Activated B cell treated with CpG ODN at 0.5 μM for 24 hours (primary cell): Measurements from ENCODE around the gene QSOX2. TPM values are rescaled to one million over a fixed set of nuclear protein-coding genes. Genes with fewer than 3 reads are reported as not detected.

Experiments
- ATAC-seq: fragments of 200-7000 bp; cut with Tn5 transposase; one replicate; pipeline ENCODE4 v1.10.0; 2021; ENCODE audit warnings: low read depth, mild to moderate bottlenecking, moderate library complexity
- CTCF ChIA-PET: fragments of 350-600 bp; sonication (Branson Sonifier 250); formaldehyde crosslinking; loops from one replicate; lab custom pipeline; 2021; ENCODE audit warnings: antibody characterized with exemption; lab: Charles Lee
- POLR2A ChIA-PET: fragments of 350-600 bp; sonication (Branson Sonifier 250); formaldehyde crosslinking; loops from one replicate; lab custom pipeline; 2021; ENCODE audit warnings: antibody characterized with exemption; lab: Charles Lee
- DNase-seq: peaks from one replicate; pipeline ENCODE4 v3.0.0; 2022
- H3K27ac Mint-ChIP-seq: one replicate; pipeline ENCODE4 v1.8.0; 2020; ENCODE audit warnings: mixed read lengths
- H3K27me3 Mint-ChIP-seq: one replicate; pipeline ENCODE4 v1.8.0; 2021; ENCODE audit warnings: mixed read lengths
- H3K36me3 Mint-ChIP-seq: one replicate; pipeline ENCODE4 v1.8.0; 2021; ENCODE audit warnings: low read depth, mixed read lengths
- H3K4me1 Mint-ChIP-seq: one replicate; pipeline ENCODE4 v1.8.0; 2021; ENCODE audit warnings: mixed read lengths
- H3K4me3 Mint-ChIP-seq: one replicate; pipeline ENCODE4 v1.8.0; 2020; ENCODE audit warnings: mild to moderate bottlenecking, mixed read lengths
- H3K9me3 Mint-ChIP-seq: one replicate; pipeline ENCODE4 v1.8.0; 2020; ENCODE audit warnings: mixed read lengths
- CTCF ChIP-seq: fragments of 200-600 bp; IDR thresholded peaks from one replicate; pipeline ENCODE4 v1.8.0; 2022; ENCODE audit warnings: antibody characterized with exemption, mild to moderate bottlenecking
- intact Hi-C: fragments of 100-400 bp; cut with micrococcal nuclease; formaldehyde crosslinking; loops from one replicate; pipeline ENCODE4 v1.15.1; 2024
- total RNA-seq: library from RNA; stranded (reverse); gene quantifications from 2 replicates; pipeline ENCODE4 v1.2.3, GENCODE V29; 2022

Gene QSOX2
- total RNA-seq, 1 donor from 2014 or later, result 49.1 TPM

- H3K9me3 Mint-ChIP-seq, result no peaks in the 10 kb centered on the region
- ChIA-PET POLR2A (interaction anchor here (1.3 kb wide), 1 partner anchor 27 kb away, joined by 3 read pairs; no protein-coding TSS in a partner anchor), CTCF (no interaction called here)
- no peak overlapping the region for H3K4me3 Mint-ChIP-seq
- peaks cover 19% of the 10 kb centered on the region for H3K4me1 Mint-ChIP-seq
- H3K27me3 Mint-ChIP-seq, result no peaks in the 10 kb centered on the region
- TF ChIP-seq CTCF, result no peak
- DNase-seq, result no peak
- peaks cover 86% of the 10 kb centered on the region for H3K36me3 Mint-ChIP-seq
- intact Hi-C loops, result no loop called here
- H3K27ac Mint-ChIP-seq, result no peak overlapping the region
- no peak for ATAC-seq
Observed at GRCh38 chr9:136212345-136212950, 33.2 kb downstream of the QSOX2 start.

GRCh38 chr9:136211441-136212344 is 33.9 kb downstream of the QSOX2 start:
- H3K27ac Mint-ChIP-seq, result no peak overlapping the region
- POLR2A ChIA-PET, result interaction anchor here (1.3 to 1.4 kb wide), 2 partner anchors 13 to 28 kb away, joined by 3 to 4 read pairs; no protein-coding TSS in a partner anchor
- no peaks in the 10 kb centered on the region for H3K27me3 Mint-ChIP-seq
- H3K36me3 Mint-ChIP-seq, result peaks cover 88% of the 10 kb centered on the region
- DNase-seq (no peak), ATAC-seq (peak; percentile 14)
- CTCF ChIA-PET, result no interaction called here
- no peak for TF ChIP-seq CTCF
- no peaks in the 10 kb centered on the region for H3K9me3 Mint-ChIP-seq
- H3K4me1 Mint-ChIP-seq, result peaks cover 24% of the 10 kb centered on the region
- no peak overlapping the region for H3K4me3 Mint-ChIP-seq
- intact Hi-C loops, result no loop called here

- intact Hi-C loops, result no loop called here
- Mint-ChIP-seq H3K4me1 (peaks cover 25% of the 10 kb centered on the region), H3K36me3 (peaks cover 91% of the 10 kb centered on the region), H3K27ac (no peak overlapping the region), H3K27me3 (no peaks in the 10 kb centered on the region), H3K9me3 (no peaks in the 10 kb centered on the region), H3K4me3 (no peak overlapping the region)
- CTCF ChIA-PET, result no interaction called here
- no peak for ATAC-seq
- POLR2A ChIA-PET, result interaction anchor here (1.4 kb wide), 1 partner anchor 14 kb away, joined by 4 read pairs; no protein-coding TSS in a partner anchor
- no peak for TF ChIP-seq CTCF
- no peak for DNase-seq
Observed at GRCh38 chr9:136211006-136211405, 34.6 kb downstream of the QSOX2 start.

GRCh38 chr9:136210276-136210675 is 35.3 kb downstream of the QSOX2 start:
- peaks cover 88% of the 10 kb centered on the region for H3K36me3 Mint-ChIP-seq
- H3K9me3 Mint-ChIP-seq, result no peaks in the 10 kb centered on the region
- no peaks in the 10 kb centered on the region for H3K27me3 Mint-ChIP-seq
- intact Hi-C loops, result no loop called here
- H3K4me3 Mint-ChIP-seq, result no peak overlapping the region
- ATAC-seq, result no peak
- no peak overlapping the region for H3K27ac Mint-ChIP-seq
- DNase-seq, result no peak
- POLR2A ChIA-PET, result interaction anchor here (1.4 kb wide), 1 partner anchor 15 kb away, joined by 4 read pairs; no protein-coding TSS in a partner anchor
- no peak for TF ChIP-seq CTCF
- CTCF ChIA-PET, result no interaction called here
- H3K4me1 Mint-ChIP-seq, result peaks cover 21% of the 10 kb centered on the region

GRCh38 chr9:136209786-136210185 is 35.8 kb downstream of the QSOX2 start:
- no peak for TF ChIP-seq CTCF
- ChIA-PET POLR2A (interaction anchor here (1.4 kb wide), 1 partner anchor 15 kb away, joined by 4 read pairs; no protein-coding TSS in a partner anchor), CTCF (no interaction called here)
- H3K9me3 Mint-ChIP-seq, result no peaks in the 10 kb centered on the region
- H3K27ac Mint-ChIP-seq, result no peak overlapping the region
- peaks cover 83% of the 10 kb centered on the region for H3K36me3 Mint-ChIP-seq
- no peak for ATAC-seq
- DNase-seq, result no peak
- no peaks in the 10 kb centered on the region for H3K27me3 Mint-ChIP-seq
- peaks cover 17% of the 10 kb centered on the region for H3K4me1 Mint-ChIP-seq
- H3K4me3 Mint-ChIP-seq, result no peak overlapping the region
- intact Hi-C loops, result loop anchor here (5.0 kb wide), 1 partner anchor 33 kb away; no protein-coding TSS in a partner anchor
